ENCODE results near the gene CBLN3.

CBLN3 gene

DNA sequence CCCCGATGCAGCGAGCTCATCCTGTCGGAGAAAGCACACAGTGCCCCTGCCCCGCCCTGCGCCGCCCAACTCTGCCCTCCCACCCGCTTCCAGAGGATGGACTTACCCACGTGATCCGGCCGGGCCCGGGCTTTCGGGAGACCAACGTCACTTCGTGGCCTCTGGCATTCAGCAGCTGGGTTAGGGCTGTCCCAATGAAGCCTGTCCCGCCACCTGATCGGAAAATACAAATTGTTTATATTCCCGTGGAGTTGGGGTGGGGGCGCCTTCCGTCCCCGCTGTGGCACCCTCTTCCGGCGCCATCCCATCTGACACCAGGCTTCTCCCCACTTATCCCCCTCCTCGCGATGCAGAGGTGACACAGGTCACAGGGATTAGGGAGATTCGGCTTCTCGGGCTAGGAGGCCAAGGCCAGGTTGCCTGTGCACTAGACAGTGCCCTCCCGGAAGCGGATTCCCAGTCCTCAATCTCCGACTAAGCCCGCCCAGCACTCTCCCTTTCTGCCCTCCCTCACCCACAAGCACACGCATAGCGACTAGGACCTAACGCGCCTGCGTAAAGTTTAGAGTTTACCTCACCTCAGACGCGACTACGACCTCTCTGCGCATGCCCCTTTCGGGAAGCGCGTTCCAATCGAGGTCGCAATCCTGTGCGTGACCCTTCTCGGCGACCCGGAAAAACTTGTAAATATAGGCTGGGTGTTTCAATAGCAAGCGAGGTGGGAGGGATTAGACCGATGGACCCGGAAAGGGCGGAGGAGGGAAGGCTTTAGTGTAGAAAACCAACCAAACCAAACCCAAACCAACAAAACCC lies 13.0 kb upstream of the CBLN3 start, which contains the start of gene SDR39U1:
Gene SDR39U1, minus strand, starts transcription at position 537 of the 813 bp plus-strand sequence. Its CDS starts 7 bp downstream, at position 530.
- DNase-seq (ENCODE audit: low read depth), result peak; percentile 96
- TF ChIP-seq, protein P1, sequence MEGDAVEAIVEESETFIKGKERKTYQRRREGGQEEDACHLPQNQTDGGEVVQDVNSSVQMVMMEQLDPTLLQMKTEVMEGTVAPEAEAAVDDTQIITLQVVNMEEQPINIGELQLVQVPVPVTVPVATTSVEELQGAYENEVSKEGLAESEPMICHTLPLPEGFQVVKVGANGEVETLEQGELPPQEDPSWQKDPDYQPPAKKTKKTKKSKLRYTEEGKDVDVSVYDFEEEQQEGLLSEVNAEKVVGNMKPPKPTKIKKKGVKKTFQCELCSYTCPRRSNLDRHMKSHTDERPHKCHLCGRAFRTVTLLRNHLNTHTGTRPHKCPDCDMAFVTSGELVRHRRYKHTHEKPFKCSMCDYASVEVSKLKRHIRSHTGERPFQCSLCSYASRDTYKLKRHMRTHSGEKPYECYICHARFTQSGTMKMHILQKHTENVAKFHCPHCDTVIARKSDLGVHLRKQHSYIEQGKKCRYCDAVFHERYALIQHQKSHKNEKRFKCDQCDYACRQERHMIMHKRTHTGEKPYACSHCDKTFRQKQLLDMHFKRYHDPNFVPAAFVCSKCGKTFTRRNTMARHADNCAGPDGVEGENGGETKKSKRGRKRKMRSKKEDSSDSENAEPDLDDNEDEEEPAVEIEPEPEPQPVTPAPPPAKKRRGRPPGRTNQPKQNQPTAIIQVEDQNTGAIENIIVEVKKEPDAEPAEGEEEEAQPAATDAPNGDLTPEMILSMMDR (IDR thresholded peaks at IDR 0.05; ENCODE audit: control insufficient read depth, insufficient read depth, low read depth, low read length, missing control alignments), result no peak
- peak within 1 kb of the TSS; percentile 64 for H3K4me3 ChIP-seq (ENCODE audit: control insufficient read depth, low read depth, low read length)

DNA sequence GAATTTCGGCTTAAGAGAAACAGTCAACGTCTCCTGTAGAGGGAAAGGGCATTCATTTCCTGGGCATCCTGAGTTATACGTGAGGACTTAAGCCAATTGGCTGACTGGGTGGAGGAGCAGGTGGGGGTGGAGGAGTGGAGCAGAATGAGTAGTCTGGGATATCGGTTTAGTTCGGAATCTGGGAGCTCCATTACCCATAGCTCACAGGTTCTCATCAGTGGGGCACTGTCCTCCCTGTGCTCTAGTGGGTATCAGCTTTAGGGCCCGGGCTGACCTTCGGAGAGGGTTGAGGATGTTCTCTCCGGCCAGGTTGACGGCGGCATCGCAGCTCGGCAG lies 12.4 kb upstream of the CBLN3 start:
- DNase-seq (ENCODE audit: low read depth), result no peak
- peak overlapping the region; percentile 64 for H3K4me3 ChIP-seq (ENCODE audit: control insufficient read depth, low read depth, low read length)
- TF ChIP-seq, protein P1 (IDR thresholded peaks at IDR 0.05; ENCODE audit: control insufficient read depth, insufficient read depth, low read depth, low read length, missing control alignments), result no peak

DNA sequence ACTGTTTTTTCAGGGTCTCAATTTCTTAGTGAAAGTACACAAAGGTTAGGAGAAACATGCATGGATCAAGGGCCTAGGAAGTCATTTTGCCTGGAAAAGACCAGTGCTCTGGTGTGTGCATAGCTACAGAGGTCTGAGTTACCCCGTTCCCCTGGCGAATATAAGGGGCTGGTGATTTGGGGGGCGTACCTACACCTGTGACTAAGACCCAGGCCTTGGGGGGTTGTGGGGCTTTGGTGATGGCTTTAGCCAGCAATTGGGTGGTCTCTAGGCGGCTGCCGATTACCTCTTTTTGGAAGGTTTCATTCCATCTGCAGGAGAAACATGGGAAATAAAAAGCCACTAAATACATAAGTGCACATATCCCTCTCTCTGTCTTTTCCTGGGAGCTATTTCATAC lies 12.0 kb upstream of the CBLN3 start:
- TF ChIP-seq, protein P1 (IDR thresholded peaks at IDR 0.05; ENCODE audit: control insufficient read depth, insufficient read depth, low read depth, low read length, missing control alignments), result no peak
- peak overlapping the region; percentile 64 for H3K4me3 ChIP-seq (ENCODE audit: control insufficient read depth, low read depth, low read length)
- DNase-seq (ENCODE audit: low read depth), result no peak

DNA sequence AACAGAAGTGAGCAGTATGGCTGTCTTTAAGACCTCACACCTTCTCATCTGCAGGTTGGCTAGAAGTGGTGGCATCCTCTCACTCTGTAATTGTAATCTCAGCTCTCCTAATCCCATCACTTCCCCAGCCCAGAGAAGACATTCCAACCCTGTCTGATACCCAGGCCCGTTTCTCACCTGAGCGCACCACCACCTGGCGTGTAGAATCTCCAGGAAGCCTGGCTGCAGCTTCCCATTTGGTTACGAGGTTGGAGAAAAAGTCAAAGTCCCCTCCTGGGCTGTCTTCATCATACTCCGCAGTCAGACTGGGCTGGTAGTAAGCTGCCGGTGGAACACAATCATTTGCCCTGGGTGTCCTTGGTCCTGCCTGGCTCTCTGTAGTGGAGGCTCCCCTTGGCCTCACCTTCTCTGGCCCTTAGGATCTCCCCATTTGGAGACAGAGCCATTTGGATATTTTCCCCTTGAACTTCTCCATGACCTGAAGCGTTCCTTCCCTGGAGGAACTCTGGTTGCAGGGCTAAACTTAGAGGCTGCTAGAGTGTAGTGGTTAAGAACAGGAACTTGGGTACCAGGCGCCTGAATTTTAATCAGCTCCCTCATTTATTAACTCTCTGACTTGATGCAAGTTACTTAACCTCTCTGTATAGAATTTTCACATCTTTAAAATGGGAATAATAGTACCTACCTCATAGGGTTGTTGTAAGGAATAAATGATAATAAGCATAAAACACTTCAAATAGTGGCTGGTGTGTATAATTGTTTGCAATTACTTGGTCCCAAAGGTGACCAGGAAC lies 11.3 kb upstream of the CBLN3 start:
- no peak overlapping the region for H3K4me3 ChIP-seq (ENCODE audit: control insufficient read depth, low read depth, low read length)
- no peak for DNase-seq (ENCODE audit: low read depth)
- TF ChIP-seq, protein P1 (IDR thresholded peaks at IDR 0.05; ENCODE audit: control insufficient read depth, insufficient read depth, low read depth, low read length, missing control alignments), result no peak

DNA sequence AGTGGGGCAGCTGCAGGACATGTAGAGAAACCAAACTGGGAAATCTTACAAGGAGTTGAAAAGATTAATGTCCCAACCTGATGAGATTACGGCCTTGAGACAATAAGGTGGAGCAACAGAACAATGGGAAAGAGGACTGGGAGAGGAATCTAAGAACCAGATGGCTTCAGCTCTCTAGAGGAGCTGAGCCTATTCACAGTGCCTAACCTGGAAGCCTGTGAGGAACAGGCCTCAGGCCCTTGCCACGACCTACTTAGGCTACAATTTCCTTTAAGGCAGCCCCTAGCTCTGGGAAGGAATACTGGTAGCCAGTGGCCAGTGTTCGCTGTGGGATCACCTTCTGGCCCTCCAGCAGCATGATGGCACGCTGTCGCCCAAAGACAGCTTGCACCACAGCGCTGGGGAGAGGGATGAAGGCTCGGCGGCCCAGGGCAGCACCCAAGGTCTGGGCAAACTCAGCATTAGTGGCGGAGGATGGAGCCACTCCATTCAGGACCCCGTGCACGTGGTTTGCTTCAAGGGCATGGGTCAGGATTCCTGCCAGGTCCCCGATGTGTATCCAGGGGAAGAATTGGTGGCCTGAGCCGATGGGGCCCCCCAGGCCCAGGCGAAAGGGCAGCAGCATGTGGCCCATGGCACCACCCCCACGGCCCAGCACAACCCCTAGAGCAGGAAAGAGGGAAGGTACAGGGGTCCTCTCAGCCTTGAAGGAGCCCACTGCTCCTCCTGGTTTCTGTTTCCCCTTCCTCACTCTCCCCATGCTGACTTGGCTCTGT lies 10.6 kb upstream of the CBLN3 start:
- no peak overlapping the region for H3K4me3 ChIP-seq (ENCODE audit: control insufficient read depth, low read depth, low read length)
- no peak for DNase-seq (ENCODE audit: low read depth)
- TF ChIP-seq, protein P1 (IDR thresholded peaks at IDR 0.05; ENCODE audit: control insufficient read depth, insufficient read depth, low read depth, low read length, missing control alignments), result no peak

DNA sequence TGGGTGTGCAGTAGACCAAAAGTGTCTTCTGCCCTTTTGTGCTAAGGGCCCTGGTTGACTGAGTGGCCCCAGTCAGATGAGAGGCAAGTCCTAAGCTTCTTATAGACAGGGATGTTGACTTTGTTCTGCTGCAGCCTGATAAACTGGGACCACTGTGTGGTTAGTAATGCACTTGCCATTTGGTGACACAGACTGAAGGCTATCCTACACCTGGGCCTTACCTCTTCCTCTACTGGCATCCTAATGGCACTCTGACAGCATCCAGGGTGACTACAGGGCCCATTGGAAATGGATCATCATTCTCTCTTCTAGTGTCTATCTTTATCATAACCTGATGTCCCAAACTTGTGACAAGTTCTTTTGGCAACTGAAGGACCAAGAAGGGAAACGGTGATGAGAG lies 9.8 kb upstream of the CBLN3 start:
- no peak for DNase-seq (ENCODE audit: low read depth)
- no peak overlapping the region for H3K4me3 ChIP-seq (ENCODE audit: control insufficient read depth, low read depth, low read length)
- TF ChIP-seq, protein P1 (IDR thresholded peaks at IDR 0.05; ENCODE audit: control insufficient read depth, insufficient read depth, low read depth, low read length, missing control alignments), result no peak

All from AG09309 (cell line).